Nephron (organoid): ENCODE measurements around the gene PIGN.
"Not testable (repeated sequence)": the region's sequence is repeated elsewhere in the genome, so short reads cannot be mapped to it uniquely, and the experiment has no call there.

Experiments
- H3K27ac Mint-ChIP-seq, 3 experiments: 2 replicates each; pipeline ENCODE4 v1.8.0; 2020; ENCODE audit warnings: mixed read lengths in 3 of 3, mild to moderate bottlenecking in 2 of 3, moderate library complexity in 1 of 3
- H3K27me3 Mint-ChIP-seq: 2 replicates; pipeline ENCODE4 v1.8.0; 2021; ENCODE audit warnings: low read depth, mild to moderate bottlenecking, moderate library complexity, mixed read lengths
- H3K36me3 Mint-ChIP-seq: 2 replicates; pipeline ENCODE4 v1.8.0; 2020; ENCODE audit warnings: low read depth, mixed read lengths
- H3K4me1 Mint-ChIP-seq: 2 replicates; pipeline ENCODE4 v1.8.0; 2020; ENCODE audit warnings: mixed read lengths
- H3K4me3 Mint-ChIP-seq, 3 experiments: 2 replicates each; pipeline ENCODE4 v1.8.0; 2020; ENCODE audit warnings: mild to moderate bottlenecking in 3 of 3, mixed read lengths in 3 of 3, moderate library complexity in 2 of 3
- H3K9me3 Mint-ChIP-seq: 2 replicates; pipeline ENCODE4 v1.8.0; 2020; ENCODE audit warnings: mixed read lengths
- TF ChIP-seq, protein P1 (sequence below), 3 experiments: fragments of 200-600 bp; sonication (generic); IDR thresholded peaks; one replicate each; pipeline ENCODE4 v1.5.0; 2021; ENCODE audit warnings: antibody characterized with exemption in 3 of 3; ENCODE audit not compliant: unreplicated experiment in 3 of 3

PIGN gene

DNA sequence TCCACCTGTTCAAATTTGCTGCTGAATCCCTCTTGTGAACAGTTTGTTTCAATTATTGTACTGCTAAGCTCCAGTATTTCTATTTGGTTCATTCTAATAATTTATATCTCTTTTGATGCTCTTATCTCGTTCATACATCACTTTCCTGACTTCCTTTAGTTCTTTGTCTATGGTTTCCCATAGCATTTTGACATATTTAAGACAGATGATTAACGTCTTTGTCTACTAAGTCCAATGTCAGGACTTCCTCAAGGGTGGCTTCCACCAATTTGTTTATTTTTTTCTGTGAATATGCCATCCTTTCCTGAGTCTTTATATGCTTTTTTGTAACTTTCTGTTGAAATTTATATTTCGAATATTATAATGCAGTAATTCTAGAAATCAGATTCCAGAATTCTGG, 9.6 kb downstream of the PIGN start:
- Mint-ChIP-seq H3K27ac (no peak overlapping the region), H3K36me3 (peaks cover 6% of the 10 kb centered on the region), H3K9me3 (no peaks in the 10 kb centered on the region), H3K27me3 (no peaks in the 10 kb centered on the region), H3K4me3 (no peak overlapping the region), H3K4me1 (no peaks in the 10 kb centered on the region)
- TF ChIP-seq, protein P1, sequence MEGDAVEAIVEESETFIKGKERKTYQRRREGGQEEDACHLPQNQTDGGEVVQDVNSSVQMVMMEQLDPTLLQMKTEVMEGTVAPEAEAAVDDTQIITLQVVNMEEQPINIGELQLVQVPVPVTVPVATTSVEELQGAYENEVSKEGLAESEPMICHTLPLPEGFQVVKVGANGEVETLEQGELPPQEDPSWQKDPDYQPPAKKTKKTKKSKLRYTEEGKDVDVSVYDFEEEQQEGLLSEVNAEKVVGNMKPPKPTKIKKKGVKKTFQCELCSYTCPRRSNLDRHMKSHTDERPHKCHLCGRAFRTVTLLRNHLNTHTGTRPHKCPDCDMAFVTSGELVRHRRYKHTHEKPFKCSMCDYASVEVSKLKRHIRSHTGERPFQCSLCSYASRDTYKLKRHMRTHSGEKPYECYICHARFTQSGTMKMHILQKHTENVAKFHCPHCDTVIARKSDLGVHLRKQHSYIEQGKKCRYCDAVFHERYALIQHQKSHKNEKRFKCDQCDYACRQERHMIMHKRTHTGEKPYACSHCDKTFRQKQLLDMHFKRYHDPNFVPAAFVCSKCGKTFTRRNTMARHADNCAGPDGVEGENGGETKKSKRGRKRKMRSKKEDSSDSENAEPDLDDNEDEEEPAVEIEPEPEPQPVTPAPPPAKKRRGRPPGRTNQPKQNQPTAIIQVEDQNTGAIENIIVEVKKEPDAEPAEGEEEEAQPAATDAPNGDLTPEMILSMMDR (IDR thresholded peaks at IDR 0.05; ENCODE audit: unreplicated experiment in 3 of 3) = no peak

DNA sequence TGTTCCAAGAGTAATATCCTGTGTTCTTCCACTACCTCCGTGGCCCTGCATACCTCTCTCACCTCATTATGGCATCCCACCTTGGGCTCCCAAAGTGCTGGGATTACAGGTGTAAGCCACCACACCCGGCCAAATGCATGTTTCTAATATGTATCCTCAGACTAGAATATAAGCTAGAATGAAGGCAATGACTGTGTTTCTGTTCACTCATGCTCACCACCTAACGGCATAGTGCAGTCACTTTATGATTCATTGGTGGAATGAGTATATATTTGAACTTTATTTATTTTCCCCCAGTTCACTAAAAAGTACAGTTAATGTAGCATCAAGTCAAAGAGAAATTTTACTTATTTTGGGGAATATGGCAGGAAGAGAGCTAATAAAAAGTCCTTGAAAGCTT, 11.3 kb downstream of the PIGN start:
- Mint-ChIP-seq H3K4me3 (no peak overlapping the region), H3K36me3 (peaks cover 3% of the 10 kb centered on the region), H3K4me1 (no peaks in the 10 kb centered on the region), H3K27ac (no peak overlapping the region), H3K9me3 (no peaks in the 10 kb centered on the region), H3K27me3 (no peaks in the 10 kb centered on the region)
- TF ChIP-seq, protein P1 (IDR thresholded peaks at IDR 0.05; ENCODE audit: unreplicated experiment in 3 of 3) = no peak

- H3K27me3 Mint-ChIP-seq = no peaks in the 10 kb centered on the region
- TF ChIP-seq, protein P1 (IDR thresholded peaks at IDR 0.05; ENCODE audit: unreplicated experiment in 3 of 3) = no peak
- no peaks in the 10 kb centered on the region for H3K4me1 Mint-ChIP-seq
- no peak overlapping the region for H3K4me3 Mint-ChIP-seq
- no peaks in the 10 kb centered on the region for H3K9me3 Mint-ChIP-seq
- H3K27ac Mint-ChIP-seq = no peak overlapping the region
- H3K36me3 Mint-ChIP-seq = peaks cover 4% of the 10 kb centered on the region
Measured at GRCh38 chr18:62172298-62172697, 14.6 kb downstream of the PIGN start.

GRCh38 chr18:62170857-62171256, 16.0 kb downstream of the PIGN start:
- no peak overlapping the region for H3K4me3 Mint-ChIP-seq
- peaks cover 10% of the 10 kb centered on the region for H3K36me3 Mint-ChIP-seq
- no peak overlapping the region for H3K27ac Mint-ChIP-seq
- no peaks in the 10 kb centered on the region for H3K4me1 Mint-ChIP-seq
- no peaks in the 10 kb centered on the region for H3K27me3 Mint-ChIP-seq
- TF ChIP-seq, protein P1 (IDR thresholded peaks at IDR 0.05; ENCODE audit: unreplicated experiment in 3 of 3) = no peak
- peaks cover under 1% of the 10 kb centered on the region for H3K9me3 Mint-ChIP-seq

DNA sequence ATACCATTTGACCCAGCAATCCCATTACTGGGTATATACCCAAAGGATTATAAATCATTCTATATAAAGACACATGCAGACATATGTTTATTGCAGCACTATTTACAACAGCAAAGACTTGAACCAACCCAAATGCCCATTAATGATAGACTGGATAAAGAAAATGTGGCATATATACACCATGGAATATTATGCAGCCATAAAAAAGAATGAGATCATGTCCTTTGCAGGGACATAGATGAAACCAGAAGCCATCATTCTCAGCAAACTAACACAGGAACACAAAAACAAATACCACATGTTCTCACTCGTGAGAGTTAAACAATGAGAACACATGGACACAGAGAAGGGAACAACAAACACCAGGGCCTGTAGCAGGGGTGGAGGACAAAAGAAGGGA, 20.3 kb downstream of the PIGN start:
- H3K9me3 Mint-ChIP-seq, H3K4me3 Mint-ChIP-seq, H3K27ac Mint-ChIP-seq, H3K4me1 Mint-ChIP-seq, H3K27me3 Mint-ChIP-seq: not testable (repeated sequence)
- H3K36me3 Mint-ChIP-seq = peaks cover 23% of the 10 kb centered on the region

- Mint-ChIP-seq H3K27ac (no peak overlapping the region), H3K36me3 (peaks cover 28% of the 10 kb centered on the region), H3K4me1 (no peaks in the 10 kb centered on the region), H3K9me3 (peaks cover 4% of the 10 kb centered on the region), H3K4me3 (no peak overlapping the region), H3K27me3 (no peaks in the 10 kb centered on the region)
- TF ChIP-seq, protein P1 (IDR thresholded peaks at IDR 0.05; ENCODE audit: unreplicated experiment in 3 of 3) = no peak
Measured at GRCh38 chr18:62165583-62165982, 21.3 kb downstream of the PIGN start.
